ENCODE results near the gene KLRC3.

DNA sequence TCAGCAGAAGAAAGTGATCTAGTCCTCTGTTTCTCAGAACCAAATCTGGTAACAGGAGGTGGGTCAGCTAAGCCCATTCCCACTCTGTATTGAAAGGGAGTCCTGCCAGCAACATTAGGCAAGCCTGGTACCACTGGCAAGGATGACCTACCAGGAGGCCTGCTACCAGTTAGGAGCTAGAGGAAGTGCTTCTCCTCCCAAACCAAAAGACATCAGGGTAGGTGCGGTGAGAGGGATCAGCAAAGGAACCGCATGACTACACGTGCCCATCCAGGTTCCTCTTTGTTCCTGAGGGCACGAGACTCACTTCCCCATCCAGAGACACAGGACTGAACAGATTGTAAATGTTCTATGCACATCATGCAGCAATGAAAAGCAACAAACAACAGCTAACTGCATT, 13.7 kb downstream of the KLRC3 start:
- TF ChIP-seq, protein P1, sequence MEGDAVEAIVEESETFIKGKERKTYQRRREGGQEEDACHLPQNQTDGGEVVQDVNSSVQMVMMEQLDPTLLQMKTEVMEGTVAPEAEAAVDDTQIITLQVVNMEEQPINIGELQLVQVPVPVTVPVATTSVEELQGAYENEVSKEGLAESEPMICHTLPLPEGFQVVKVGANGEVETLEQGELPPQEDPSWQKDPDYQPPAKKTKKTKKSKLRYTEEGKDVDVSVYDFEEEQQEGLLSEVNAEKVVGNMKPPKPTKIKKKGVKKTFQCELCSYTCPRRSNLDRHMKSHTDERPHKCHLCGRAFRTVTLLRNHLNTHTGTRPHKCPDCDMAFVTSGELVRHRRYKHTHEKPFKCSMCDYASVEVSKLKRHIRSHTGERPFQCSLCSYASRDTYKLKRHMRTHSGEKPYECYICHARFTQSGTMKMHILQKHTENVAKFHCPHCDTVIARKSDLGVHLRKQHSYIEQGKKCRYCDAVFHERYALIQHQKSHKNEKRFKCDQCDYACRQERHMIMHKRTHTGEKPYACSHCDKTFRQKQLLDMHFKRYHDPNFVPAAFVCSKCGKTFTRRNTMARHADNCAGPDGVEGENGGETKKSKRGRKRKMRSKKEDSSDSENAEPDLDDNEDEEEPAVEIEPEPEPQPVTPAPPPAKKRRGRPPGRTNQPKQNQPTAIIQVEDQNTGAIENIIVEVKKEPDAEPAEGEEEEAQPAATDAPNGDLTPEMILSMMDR (IDR thresholded peaks at IDR 0.05) = no peak
- TF ChIP-seq POLR2A (IDR thresholded peaks at IDR 0.05) = no peak

Measured in heart left ventricle (tissue), 13 donors.